CD4-positive, alpha-beta T cell treated with Interleukin-17A for 1 hour (primary cell): Measurements from ENCODE around the gene NLGN1.

Source experiments
- DNase-seq: peaks from one replicate; pipeline ENCODE4 v3.0.0-alpha.2; 2020

Gene NLGN1

DNA sequence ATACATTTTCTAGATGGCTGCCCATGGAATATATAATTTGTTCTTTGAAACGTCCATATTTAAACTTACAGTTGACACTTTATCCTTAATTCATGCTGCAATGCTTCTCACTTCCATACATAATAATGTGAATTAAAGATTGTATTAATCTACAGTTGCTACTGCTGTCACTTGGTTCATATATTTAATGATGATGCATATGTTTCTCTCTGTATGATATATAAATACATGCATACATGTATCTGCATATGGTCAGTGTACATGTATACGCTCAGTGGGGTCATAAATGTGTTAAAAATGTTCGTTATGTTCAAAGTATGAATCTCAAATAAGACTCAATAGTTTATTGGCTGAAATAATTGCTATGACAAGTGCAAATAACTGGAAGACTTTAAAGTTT, 382.5 kb downstream of the NLGN1 start:
- no peak for DNase-seq

DNA sequence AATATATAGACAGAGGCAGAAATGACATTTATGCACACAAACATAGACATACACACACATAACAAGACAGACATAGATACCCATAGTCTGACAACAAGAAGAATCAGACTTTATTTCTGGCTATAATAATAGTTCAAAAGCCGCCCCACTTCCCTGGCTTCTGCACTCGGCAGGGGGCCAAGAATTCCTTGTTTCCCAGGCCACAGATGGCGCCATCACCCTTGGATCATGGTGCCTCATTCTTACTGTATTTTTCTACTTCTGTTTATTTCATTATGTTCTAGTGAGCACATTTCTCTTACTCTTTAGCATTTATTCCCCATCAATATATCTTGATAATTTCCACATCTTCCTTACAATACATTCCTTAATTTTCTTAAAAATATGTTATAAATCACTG, 387.5 kb downstream of the NLGN1 start:
- no peak for DNase-seq

DNA sequence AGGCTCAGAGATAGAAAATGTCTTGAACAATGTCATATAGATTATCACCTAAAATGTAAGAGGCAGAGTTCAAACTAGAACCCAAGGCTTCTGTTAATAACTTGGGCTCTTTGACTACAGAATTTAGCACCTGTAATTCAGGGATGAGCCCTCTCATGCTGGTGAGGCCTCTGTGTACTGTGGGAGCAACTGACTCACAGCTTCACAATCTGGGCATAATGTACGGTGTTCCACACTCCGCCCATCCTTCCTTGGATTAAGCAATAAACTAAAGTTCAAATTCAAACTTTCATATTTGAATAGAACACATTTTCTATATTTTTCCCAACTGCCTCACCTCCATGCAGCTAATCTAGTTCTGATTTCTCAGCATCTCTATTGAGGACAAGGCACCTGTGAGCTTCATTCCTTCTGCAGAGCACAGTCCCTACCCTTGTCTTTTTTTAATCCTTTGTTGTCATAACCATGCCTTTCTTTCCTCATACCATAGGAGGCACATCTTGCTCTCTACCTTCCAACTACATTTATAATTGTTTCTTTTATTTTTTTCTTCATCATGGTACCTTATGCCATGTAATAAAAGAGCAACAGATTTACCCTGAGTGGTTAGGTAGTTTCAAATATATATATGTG, 392.1 kb downstream of the NLGN1 start:
- DNase-seq: no peak

DNA sequence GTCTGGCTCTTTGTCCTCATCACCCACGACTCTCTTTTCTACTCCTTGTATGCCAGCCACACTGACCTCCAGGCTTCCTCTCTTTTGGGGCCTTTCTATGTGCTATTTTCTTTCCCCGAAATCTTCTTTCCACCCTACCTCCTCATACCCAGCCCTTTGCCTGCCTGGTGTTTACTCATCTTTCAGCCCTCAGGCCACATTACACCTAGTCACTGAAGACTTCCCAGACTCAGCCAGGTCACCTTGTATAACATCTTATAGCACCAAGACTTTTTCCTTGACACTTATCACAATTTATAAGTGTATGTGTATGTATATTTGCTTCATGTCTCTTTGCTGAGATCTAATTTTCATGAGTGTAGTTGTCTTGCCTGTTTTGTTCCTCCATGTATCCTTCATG, 396.4 kb downstream of the NLGN1 start:
- DNase-seq: no peak

DNA sequence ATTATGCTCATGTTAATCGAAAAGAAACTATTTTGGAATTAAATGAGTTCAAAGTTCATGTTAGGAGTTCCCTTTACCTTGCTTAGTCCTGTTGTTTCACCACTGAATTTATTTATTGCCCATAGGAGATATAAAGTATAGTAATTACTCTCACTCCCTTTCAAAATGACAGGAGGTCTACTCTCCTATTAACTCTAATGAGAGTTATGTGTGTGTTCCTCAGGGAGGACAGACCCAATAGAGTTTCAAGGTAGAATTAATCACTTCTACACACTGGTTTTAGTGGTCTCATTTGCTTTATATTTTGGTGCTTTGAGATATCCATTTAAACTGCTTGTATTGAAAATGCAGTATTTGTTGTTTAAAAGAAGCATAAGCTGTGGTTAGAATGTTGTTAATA, 398.9 kb downstream of the NLGN1 start:
- no peak for DNase-seq

DNA sequence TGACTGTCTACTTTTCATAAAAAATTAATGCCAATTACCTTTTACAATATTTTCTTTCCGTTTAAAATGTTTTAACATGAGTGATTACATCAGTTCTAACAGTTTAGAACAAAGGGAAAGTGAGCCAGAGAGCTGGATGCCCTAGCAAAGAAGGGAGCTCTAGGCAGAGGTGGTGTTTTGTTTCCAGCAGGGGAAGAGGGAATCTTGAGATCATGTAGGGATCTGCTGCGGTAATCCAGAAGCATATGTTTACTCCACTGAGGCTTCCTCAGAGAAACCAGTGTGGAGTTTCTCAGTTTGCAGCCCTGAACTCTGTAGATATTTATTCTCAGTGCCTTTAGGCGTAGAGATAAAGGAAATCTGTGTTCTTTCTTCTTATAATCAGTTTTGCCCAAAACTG, 399.3 kb downstream of the NLGN1 start:
- no peak for DNase-seq

DNA sequence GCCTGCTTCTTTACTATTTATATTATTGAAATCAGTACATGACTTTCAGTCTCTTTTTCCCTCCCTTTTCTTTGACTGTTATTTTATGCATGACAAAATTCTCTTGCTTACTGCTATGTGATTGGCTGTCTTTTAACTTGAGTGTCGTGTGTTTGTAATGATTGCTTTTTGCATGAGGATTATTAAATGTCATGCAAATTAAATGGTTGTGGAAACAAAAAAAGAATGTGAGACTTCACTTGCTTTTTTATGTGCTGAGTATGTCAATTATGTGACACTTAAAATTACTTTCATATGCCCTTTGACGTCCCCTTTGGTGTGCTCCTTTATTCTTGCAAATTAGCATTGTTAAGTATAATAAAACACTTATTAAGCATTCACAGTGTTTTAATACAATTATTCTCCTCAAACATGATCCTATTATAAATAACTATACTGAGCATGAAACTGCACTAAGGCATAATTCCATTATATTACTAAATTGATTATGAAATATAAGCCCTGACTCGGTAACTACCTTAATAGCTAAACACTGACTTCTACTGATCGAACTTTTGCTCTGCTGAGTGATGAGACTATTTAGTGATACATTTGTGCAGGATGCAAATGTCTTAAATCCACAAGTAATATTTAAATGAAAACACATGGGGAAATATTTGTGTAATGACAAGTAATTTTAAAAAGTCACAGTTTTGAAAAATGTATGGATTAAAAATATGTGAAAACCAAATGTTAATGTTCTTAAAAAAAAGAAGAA, 401.7 kb downstream of the NLGN1 start:
- no peak for DNase-seq

DNA sequence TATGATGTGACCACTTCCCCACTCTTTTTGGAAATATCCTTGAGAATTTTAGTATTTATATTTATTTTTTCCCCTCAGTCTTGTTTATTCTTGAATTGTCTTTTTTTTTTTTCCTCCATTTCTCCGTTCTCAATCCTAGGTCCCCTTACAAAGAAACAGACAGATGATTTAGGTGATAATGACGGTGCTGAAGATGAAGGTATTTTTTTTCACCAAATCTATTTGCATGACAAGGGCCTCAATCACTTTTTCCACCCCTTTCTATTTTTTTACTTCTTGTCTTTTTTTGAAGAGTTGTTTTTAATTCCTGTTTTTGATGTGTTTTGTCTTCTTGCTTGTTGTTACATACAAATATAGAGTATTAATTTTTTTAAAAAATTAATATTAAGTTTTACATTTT, 402.6 kb downstream of the NLGN1 start:
- no peak for DNase-seq

DNA sequence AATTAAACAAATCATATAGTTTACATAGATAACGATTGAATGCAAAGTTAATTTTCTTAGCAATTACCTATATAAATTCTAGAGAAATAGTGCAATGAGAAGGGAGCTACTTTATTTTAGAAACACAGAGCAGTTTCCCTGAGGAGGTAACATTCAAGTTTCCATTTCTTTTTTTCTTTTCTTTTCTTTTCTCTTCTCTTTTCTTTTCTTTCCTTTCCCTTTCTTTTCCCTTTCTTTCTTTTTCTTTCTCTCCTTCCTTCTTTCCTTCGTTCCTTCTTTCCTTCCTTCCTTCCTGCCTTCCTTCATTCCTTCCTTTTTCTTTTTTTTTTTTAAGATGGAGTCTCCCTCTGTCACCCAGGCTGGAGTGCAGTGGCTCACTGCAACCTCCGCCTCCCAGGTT, 417.3 kb downstream of the NLGN1 start:
- no peak for DNase-seq

DNA sequence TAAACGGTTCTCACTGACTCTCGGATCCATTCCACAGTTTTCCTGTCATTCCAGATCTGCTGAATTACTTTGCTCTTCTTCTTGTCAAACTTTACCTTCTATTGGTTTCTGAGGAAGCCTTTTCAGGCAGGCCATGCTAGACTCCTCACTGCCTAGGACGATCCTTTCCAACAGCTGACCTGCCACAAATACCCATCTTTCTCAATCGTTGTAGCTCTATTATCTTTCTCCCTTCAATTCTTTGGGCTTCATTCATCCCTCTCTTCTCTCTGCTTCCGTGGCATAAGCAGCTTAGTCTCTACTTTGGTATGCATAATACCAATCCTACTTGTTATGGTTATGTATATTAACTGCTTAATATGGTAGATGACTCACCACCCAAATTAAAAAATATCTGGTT, 421.8 kb downstream of the NLGN1 start:
- DNase-seq: no peak

DNA sequence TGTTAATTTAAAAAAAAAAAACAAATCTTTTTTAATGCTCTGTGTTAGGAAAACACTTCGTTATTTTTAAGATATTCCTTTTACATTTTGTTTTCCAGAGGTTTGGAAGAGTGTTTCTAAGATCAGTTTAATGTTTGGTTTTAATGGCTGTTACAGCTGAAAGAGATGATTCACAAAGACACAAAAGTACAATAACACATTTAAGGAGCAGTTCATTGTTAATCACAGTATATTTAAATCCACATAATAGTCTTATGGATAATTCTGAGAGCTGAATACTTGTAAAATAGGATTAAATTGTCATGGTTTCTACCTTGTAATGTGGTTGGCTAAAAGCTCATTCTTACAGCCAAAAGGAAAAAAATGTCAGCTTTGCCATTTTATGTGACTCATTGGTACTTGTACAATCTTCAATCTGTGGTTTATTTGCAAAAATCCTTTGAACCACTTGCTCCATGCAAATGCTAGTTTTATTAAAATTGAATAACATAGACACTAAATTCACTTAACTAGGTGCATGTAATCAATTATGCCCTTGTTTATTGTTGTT, 426.4 kb downstream of the NLGN1 start:
- DNase-seq: no peak

DNA sequence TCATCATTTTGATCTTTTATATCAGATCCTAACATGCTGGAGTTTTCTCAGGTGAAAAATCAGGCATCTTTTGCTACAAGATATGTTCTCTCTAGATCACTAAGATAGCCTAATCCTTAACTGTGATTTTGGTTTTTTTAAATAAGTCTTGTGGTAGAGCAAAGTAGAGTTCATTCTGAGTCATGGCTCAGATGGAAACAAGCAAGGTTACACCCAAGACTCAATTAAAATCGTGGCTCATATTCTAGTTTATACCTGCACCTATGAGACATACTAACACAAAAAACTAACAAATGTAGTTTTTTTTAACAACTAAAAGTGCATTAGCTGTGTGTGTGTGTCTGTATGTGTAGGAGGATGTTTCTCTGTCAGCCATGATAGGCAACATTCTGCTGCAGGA, 428.2 kb downstream of the NLGN1 start:
- DNase-seq: no peak

DNA sequence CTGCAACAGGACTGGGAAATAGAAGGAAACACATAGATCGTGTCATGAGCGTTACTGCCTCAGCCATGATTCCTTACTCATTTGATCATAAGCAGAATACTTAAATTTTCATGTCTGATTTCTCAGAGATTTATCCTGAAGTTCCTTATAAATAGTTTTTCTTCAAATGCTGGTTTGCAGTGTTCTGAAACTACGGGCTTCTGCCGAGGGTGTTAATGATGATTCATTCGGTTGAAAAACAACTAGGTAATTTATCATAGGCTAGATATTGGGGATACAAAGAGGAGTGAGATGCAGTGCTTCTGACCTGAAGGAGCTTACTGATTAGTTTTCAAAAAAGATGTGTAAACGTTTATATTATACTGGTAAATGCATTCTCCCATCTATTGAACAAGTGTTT, 428.9 kb downstream of the NLGN1 start:
- DNase-seq: no peak

DNA sequence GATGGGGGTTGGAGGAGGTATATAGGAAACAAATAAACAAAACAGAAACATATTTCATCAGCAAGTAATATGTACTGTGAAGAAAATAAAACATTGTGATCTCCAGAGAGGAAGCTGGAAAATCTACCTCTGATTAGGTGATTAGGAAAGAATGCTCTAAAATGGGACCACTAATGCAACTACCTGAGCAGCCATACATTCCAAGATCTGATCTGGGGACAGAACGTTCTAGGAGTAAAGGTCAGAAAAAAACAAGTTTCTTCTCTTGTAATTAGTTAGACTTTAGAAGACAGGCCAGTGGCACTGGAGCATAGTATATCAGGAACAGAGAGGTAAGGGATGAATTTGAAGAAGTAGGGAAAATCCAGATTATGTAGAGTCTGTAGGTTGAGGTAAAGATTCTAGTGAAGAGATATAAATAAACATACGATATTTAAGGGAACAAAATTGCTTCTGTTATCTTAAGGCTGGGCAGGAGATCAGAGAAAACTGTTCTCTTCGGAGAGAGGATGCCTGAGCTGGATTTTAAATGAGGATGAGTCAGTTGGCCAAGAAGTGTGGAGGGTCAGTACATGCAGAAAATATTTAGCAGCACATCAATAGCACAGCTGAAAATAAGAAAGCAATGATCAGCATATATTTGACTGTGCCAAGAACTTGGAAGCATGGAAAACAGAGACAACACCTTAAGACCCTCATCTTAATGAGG, 429.5 kb downstream of the NLGN1 start:
- DNase-seq: no peak

DNA sequence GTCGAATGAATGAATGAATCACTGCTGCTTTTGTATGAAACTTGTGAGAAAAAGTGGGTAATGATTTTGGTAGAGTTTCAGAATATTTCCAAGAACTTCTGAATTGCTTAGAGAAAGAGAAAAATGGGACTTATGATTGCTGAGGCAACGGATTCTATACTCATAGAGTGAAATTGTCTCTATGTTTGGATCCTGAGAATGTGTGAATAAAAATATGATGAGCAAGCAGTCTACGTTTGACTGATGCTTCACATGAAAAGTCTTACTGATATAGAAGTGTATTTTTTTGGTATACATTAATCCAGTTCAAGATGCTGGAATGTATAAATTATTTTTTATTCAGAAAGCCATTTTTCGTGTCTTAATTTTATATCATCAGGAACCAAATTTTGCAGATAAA, 441.1 kb downstream of the NLGN1 start:
- DNase-seq: no peak

DNA sequence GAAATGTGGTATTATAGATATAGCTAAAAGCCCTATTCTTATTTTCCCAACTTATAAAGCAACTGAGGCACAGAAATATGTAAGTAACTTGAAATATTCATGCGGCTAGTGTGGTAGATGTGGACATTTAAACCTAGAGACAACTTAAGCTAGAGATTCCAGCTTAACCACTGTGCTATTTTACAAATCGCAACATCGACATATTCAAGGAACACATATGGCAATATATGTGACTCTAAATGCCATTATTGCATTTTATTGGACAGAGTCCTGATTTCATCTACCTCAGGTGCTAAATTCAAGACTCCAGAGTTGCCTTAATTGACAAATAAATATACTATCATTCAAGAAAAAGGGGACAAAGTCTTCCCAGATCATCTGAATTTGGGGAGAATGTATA, 442.3 kb downstream of the NLGN1 start:
- no peak for DNase-seq

DNA sequence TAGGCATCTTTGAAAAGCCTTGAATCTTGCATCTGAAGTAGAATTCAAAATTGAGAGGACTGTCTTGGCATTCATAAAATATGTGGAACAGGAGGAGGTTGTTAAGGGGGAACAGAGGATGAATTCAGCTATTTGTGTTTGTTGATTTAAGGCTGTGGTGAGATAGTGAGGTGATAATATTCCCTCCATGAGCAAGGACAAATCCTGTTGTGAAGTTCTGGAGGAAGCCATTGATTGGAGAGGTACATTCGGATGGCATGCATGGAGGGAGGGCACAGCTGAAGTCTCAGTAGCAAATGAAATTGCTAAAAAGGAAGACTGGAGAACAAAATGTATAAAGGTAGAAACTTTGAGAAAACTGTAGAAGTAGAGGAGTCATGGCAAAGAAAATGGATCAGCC, 443.8 kb downstream of the NLGN1 start:
- no peak for DNase-seq

DNA sequence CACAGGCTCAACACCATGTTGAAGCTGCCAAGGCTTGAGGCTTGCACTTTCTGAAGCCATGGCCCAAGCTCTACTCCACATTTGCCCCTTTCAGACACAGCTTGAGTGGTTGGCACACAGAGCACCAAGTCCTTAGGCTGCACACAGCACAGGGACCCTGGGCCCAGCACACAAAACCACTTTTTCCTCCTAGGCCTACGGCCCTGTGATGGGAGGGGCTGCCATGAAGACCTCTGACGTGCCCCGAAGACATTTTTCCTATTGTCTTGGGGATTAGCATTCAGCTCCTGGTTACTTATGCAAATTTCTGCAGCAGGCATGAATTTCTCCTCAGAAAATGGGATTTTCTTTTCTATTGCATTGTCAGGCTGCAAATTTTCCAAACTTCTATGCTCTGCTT, 445.5 kb downstream of the NLGN1 start:
- DNase-seq: no peak

DNA sequence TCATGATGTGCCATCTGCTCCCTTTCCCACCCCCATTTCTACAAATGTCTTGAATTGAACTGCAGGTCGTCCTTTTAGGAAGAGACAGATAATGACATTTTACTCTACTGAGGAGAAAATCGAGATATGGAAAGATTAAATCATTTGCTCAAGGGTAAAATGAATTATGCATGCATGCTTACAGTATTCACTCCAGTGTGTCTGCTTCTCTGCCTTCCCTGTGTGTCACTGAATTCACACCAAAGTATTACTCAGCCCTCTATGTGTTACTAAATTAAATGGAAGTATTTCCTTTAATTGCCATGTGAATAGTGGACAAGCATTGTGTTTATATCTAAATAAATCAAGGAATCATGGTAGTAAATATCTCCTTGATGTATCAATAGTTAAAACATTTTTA, 449.0 kb downstream of the NLGN1 start:
- no peak for DNase-seq

DNA sequence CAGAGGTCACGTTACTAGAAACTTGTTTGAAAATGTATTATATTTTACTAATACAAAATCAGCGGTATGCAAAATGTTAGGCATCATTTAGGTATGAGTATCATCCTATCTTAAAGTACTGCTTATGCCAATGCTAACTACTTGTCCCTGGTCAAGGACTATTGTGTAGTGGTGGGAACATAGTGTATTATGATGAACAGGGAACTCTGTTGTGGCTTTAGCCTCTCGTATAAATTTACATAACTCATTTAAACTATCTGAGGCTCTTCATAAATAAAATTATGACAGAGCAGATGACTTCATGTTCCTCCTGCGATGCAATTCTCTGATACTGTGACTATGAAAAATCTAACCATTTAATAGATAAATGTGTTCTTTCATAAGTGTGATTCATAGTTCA, 451.9 kb downstream of the NLGN1 start:
- no peak for DNase-seq

DNA sequence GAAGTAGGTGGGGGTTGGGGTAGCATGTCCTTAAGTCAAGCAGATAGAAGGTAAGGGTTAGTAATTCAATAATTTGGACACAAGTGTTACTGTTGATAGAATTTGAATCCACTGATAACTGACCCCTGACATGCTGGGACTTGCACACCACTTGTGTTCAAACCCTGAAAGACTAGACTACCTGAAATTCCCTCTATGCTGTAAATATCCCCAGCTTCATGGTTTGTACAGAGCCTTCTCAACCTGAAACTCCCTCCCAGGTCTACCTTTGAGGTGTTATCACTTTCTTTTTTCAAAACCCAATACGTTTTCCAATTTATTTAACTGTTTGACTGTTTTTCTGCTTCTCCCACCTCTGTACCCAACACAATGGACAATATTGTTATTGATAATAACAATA, 459.6 kb downstream of the NLGN1 start:
- DNase-seq: no peak

DNA sequence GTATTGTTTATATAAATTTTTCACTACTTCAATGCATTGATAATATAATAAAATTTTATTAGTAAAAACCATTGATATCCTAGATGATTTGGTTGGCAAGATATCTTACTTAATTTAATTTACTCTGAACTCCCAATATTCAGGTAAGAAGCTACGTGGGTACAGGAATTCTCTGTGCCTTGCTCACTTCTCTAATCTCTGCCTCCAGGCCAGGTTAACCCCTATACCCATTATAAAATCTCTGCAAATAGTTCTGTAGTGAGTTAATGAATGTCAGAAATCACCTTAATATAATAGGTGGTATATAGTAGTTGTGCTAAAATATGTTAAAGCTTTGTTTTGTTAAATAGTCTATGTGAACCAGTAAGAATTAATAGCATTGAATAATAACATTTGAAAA, 465.2 kb downstream of the NLGN1 start:
- no peak for DNase-seq

DNA sequence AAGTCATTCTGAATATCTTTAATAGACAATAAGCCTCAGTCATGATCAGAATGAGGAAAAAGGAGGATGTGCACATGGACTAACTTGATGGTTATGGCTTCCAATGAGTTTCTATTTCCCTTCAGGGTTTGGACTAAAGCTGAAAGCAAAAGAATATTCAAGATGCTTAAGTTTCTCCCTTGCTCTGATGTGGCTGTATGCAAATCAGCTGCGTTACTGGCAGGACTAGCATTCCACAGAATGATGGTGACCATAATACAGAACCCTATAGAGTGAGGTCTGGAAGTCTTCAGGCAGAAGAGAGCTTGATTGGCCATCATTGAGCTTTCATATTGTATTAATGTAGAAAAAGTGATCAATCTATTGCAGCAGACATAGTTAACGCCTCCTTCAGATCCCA, 466.0 kb downstream of the NLGN1 start:
- DNase-seq: no peak

DNA sequence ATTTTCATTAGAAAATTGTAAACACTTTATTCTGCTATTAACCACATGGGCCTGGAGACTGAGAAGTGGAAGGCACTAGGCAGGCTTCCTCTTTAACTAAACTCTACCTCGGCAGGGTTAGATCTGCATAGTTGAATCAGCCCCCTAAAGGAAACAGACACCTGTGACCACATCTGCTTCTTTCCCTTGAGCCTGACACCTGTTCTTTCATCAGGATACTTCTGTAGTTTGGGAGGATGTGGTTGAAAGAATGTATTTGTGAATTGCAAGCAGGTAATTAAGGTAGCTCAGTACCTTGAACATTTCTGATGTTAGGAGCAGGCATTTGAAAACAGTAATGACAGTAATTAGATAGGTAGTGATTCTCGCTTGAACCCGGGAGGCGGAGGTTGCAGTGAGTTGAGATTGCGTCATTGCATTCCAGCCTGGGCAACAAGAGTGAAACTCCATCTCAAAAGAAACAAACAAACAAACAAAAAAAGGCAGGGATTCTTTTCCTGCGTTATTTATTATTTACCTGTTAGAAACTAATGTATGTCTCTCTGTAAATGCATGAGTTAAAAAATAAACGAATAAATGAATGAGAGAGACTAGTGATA, 468.5 kb downstream of the NLGN1 start:
- no peak for DNase-seq
